Pulmonary artery endothelial cell (primary cell): ENCODE measurements around the gene SRRM2. TPM values are rescaled to one million over a fixed set of nuclear protein-coding genes. Genes with fewer than 3 reads are reported as not detected.
"Not testable (repeated sequence)": the region's sequence is repeated elsewhere in the genome, so short reads cannot be mapped to it uniquely, and the experiment has no call there.

ENCODE experiments used
- DNase-seq: peaks from one replicate; pipeline ENCODE4 v3.0.0-alpha.2; 2011; ENCODE audit warnings: low read depth, low spot score
- total RNA-seq: library from RNA; depleted of rRNA; stranded (reverse); fragments of >200 nt; gene quantifications from 2 replicates; pipeline ENCODE4 v1.2.3, GENCODE V29; 2014

Gene SRRM2
- total RNA-seq, 1 donor from 2014 or later = 38.5 TPM

DNA sequence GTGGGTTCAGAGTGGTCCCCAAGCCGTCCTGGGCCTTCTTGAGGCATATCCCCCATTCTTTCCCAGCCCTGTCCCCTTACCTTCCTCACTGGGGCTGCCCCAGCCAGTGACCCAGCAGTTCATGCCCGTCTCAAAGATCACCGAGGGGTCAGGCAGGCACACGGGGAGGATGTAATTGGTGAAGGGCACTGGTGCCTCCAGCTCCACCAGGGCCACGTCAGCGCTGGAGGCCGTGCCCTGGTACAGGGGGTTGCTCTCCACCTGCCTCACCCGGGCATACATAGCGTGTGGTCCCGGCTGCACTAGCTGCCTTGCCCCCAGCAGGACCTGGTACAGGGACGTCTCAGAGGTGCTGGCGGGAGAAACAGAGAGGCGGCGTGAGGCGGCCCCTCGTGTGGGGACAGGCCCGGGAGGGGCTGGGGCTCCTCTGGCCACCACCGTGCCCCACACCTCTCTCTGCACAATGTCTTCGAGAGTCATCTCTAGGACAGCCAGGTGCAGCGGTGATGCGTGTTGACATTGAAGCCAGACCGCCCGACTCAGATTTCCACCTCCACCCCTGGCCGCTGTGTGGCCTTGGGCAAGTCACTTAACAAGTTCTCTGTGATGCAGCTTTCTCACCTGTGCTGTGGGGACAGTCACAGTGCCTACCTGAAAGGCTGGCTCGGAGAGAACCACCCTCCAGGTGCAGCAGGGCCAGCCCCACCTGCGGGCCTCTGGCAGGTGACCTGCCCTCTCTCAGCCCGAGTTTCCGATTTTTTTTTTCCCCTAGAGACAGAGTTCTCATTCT is 38.3 kb upstream of the SRRM2 start:
- DNase-seq = no peak

DNA sequence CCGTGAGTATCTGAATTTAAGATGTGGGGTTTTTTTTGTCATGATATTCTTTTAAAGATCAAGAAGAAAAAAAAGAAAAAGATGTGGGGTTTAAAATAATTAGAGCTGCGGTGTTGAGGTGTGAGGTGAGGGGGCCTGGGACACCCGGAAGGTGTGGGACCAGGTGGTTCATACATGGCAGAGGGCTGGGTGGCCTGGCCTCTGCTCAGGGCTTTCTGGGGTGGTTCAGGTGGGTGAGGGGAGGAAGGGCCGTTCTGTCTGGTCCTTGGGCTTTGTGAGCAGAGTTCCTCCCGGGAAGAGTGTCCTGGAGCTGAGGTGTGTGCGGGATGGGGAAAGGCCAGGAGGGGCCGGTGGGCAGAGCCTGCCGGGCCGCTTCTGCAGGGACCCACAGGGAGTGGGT is 37.4 kb upstream of the SRRM2 start:
- no peak for DNase-seq

DNA sequence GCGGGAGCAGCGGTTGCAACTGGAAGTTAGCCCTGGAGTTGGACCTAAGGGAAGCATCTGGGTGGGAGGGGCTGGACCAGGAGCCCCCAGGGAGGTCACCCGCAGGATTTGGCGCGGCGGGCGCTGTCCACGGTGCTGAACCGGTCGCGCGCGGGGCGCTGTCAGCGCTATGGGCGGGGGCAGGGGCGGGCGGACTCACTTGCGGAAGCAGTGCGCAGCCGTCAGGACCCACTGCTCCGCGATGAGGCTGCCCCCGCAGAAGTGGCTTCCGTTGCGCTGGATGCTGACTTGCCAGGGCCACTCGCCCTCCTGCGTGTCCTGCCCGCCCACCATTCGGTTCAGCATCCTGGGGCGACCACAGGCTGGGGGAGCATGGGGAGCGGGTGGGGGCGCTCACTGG is 36.9 kb upstream of the SRRM2 start:
- DNase-seq = no peak

DNA sequence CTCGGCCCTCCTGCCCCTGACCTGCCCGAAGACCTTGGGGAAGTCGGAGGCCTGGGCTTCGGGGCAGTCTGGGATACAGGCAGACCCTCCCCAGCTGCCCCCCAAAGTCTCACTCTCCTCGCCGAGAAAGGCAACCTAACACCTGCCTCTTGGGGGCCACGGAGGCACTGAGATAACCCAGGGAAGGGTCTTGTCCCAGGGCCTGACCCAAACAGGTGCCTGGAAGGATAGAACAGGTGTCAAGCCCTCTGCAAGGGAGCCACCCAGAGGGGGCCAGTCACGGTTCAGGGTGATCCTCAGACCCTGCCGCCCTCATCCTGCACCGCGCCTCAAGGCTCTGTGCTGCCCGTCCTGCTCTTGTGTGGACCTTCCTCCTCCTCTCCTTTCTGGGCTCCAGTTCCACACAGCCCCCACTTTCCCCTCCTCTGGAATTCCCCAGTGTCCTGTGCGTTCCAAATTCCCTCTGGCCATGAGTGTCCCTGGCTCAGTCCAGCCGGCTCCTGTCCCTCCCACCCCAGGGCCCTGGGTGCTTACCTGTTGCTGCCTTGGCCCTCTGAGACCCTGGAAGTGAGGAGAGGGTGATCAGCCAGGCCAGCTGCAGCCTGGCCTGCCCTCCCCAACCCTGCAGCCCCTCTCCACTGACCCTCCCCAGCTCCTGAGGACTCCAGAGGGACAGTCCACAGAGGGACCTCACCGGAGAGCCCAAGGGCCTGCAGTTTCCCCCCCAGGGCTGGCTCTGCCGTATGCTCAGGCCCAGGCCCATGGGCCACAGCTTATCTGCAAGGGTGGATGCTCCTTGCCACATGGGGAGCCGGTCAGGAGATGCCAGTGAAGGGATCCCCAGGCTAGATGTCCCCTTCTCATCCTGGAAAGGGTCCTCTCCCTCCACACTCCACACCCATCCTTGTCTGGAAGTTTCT is 36.2 kb upstream of the SRRM2 start:
- DNase-seq = no peak

DNA sequence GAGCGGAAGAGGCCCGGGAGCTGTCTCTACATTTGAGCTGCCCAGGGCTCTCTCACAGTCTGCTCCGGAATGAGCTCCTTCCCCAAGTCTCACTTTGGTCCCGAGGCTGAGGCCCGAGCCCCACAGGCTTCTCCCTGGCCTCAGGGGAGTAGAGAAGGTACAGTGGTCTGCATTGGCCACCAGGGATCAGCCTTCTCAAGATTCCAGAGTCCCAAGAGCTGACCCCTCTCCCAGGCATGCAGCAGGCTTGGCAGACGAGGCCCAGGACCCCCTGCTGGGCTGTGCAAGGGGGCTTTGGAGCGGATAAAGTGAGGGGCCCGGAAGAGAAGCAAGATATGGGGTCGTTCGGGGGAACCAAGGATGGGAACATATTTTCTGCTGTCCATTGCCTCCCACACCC is 35.5 kb upstream of the SRRM2 start:
- DNase-seq = no peak

DNA sequence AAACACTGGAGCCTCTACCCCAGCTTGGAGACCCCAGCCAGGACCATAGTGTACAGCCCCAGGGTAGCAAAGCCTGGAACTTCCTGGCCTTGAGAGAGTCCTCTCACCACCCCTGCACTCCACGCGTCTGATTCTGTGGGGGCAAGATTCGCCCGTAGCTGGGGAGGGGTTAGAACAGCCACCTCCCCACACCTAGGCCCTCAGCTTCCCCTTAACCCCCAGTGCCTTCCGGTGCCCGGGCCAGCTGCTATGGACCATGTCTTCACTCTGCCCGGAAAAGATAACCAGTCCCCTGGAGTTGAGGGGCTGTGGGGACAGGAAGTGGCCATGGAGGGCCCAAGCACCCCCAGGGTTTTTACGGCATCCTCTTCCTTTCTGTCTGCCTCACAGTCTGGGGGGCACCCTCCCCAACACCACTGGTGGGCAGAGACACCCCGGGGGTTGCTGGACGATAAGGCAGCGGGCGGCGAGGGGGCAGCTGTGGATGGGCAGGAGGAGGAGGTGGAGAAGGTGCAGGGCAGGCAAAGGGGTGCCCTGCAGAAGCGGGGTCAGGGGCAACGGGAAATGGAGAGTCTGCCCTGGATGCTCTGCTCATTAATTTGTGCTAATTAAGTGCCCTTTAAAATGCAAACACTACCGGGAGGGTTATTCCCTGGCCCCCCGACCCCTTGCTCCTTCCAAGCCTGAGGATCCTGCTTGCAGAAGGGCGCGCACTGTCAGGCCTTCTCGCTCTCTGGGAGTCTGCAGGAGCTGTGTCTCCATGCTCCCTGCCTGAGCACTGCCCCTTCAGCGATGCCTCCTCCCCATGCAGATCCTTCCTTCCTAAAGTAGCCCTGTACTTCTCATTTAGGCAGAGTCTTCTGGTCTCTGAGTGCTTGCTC is 34.8 kb upstream of the SRRM2 start:
- no peak for DNase-seq

DNA sequence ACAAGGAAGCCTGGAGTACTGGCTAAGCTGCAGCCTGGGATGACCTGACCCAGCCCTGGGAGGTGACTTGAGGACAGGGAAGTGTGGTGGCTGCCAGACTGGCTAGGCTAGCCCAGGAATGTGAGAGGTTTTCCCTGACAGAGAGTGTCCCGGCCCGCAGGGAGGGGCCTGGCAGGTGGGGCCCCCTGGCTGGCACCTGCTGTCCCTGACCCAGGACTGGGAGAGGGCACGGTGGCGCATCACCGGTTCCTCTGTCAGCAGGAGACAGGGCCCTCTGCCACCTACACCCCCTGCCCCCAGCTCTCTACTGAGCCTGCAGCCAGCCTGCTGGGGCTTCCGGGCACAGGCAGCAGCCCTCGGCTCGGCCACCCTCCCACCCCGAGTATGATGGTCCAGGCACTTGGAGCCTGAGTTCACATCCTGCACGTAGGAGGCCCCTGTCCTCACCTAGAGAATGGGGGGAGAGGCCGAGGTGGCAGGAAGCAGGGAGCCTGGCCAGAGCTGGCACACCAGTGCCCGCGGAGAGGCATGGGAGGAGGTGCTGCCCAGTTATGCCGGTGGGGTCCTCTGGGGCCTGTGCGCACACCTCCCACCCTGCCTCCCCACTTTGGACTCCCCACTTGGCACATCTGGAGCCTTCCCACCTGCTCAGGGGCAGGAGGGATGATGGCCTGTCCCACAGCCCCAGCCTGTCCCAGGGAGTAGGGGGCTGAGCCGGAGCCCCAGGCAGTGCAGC is 32.9 kb upstream of the SRRM2 start:
- DNase-seq = no peak

DNA sequence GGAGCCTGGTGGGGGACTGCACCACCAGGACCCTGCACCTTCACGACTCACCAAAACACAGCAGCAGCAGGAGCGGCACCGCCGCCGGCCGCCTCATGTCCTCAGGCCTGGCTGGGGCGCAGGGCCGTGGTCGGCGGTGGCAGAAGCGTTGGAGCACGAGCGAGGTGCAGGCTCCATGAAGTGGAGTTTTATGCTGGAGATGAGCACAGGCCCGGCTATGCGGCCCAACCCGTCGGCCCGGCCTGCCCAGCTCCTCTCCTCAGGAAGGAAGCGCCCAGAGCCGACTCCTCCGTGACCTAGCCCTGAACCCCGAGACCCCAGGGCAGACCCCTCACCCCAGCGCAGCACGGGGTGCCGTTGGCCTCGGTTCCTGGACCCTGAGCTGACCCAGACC is 32.4 kb upstream of the SRRM2 start, which contains the start of gene PRSS27:
Gene PRSS27, minus strand, starts transcription at position 161 of the 394 bp plus-strand sequence. Its CDS starts 64 bp downstream, at position 97.
- no peak for DNase-seq

DNA sequence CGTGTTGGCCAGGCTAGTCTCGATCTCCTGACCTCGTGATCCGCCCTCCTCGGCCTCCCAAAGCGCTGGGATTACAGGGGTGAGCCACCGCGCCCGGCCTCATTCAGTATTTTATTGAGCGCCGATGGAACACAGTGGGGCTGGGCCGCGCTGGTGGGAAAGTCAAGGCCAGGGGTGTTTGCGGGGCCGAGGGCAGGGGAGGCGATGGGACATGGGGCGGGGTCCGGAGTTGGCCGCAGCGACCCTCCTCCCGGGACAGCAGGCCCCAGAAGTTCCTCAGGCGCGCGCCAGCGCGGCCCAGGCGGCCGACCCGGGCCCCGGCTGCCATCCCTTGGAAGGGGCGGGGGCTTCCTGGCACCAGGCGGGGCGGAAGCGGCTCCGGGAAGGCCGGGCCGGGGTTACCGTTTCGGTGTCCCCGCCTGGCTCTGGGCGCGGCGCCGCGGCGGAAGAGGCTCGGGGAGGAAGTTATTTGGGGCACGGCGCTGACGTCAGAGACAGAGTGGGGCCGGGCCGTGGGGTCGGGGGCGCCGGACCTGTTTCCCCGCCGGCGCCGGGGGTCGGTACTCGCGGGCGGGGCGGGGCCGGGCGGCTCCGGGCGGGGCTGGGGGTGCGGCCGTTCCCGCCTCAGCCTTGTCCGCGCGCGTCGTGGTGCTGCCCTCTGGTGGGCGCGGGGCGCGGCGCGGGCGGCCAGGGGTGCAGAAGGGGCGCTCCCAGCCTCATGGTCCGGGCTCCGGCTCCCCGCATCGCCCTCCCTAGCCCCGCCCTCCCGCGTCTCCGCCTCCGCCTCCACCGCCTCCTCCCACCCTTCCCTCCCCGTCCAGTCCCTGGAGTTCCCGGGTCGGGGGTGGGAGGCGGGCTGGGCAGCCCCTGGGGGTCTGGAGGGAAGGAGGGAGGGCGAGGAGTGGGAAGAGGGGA is 31.5 kb upstream of the SRRM2 start:
- peak; percentile 30 for DNase-seq

DNA sequence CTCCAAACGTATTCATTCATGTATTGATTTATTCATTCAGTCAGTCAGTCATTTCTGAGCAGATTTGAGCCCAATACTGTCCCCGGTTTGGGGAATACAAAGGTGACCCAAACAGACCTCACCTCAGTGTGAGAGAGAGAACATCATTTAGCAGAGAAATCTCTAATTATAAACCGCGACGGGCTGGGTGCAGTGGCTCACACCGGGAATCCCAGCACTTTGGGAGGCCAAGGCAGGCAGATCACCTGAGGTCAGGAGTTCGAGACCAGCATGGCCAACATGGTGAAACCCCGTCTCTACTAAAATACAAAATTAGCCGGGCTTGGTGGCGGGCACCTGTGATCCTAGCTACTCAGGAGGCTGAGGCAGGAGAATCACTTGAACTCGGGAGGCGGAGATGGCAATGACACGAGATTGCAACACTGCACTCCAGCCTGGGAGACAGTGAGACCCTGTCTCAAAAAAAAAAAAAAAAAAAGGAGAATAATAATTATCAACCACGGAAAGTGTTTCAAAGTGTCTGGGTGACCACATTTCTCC is 30.7 kb upstream of the SRRM2 start:
- not testable (repeated sequence) for DNase-seq

DNA sequence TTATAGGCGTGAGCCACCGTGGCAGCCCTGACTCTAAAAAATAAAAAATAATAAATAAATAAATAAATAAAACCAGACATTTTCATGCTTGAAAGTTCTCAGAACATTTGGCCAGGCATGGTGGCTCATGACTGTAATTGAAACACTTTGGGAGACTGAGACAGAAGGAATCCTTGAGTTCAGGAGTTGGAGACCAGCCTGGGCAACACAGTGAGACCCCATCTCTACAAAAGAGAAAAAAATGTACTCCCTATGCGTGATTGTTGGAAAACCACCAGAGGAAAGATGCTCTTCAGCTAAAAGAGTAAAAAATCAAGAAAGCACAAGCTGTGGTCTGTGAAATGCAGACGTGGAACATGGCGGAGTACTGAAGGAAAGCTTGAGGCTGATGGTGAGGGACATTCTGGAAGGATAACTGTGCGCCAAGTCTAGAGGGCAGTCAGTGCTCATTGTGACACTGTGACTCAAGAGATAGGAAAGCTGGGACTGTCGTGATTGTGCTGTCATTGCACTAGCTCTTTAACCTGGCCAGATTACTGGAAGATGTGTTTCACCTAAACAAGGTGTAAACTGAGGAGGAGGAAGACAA is 28.3 kb upstream of the SRRM2 start:
- DNase-seq = no peak

DNA sequence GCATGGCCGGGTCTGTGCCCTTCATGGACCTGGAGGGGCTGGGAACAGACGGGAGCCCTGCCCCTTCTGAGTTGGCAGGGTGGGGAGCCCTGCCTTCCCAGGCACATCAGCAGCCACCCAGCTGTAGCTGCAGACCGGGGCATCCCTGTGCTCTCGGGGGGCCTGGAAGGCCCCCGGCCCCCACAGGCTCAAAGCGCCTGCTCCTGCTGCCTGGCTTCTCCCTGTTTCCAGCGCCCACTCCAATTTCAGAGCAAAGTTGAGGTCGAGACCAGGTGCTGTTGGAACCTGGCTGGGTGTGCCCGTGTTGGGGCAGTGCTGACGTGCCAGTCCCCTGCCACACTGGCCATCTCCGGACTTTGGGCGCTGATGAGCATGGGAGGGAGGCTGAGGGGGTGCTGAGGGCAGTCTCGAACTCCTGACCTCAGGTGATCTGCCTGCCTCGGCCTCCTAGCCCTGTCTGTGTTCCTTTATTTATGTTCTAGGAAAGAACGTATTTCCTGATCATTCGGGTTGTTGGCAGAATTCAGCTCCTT is 27.6 kb upstream of the SRRM2 start:
- DNase-seq = no peak

DNA sequence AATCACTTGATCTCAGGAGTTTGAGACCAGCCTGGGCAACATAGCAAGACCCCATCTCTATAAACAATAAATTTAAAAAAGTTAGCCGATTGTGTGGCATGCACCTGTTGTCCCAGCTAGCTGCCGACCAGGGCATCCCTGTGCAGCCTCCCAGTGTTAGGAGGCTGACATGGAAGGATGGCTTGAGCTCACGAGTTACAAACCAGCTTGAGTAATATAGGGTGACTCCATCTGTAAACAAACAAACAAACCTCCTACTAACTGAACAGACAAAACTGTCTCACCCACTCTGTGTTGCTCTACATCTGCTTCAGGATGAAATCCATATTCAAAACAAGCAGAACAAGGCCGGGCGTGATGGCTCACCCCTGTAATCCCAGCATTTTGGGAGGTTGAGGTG is 25.5 kb upstream of the SRRM2 start:
- DNase-seq = no peak

DNA sequence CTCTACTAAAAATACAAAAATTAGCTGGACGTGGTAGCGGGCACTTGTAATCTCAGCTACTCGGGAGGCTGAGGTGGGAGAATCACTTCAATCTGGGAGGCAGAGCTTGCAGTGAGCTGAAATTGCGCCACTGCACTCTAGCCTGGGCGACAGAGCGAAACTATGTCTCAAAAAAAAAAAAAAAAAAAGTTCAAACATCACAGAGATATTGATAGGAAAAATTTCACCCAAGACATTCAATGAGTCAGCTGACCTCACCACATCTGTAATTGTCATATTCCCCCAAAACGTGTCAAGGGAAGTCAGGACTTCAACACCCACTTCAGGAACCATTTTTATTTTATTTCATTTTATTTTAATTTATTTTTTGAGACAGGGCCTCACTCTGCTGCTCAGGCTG is 24.4 kb upstream of the SRRM2 start:
- DNase-seq = no peak

DNA sequence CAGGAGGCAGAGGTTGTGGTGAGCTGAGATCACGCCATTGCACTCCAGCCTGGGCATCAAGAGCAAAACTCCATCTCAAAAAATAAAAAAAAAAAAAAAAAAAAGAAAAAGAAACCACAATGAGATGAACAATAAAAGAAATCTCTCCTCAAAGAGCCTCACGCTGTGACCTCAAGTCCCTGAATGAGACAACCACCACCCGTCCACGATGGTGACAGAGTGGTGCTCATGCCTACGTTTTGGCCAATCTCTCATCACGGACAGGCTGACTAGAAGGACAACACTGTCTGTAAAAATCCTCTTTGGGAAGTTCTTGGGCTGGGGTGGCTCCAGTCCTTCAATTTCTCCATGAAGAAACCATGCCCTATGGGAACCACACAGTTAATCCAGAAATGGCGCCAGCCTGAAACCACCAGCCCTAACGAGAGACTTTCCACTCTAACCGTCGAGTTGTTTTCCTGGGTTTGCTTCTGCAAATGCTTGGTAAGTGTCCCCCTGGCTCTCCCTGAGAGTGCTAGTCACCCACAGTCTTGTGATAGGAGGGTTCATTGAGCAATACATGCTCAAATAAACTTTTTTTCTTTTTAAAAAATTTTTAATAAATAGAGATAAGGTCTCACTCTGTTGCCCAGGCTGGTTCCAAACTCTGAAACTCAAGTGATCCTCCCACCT is 17.5 kb upstream of the SRRM2 start:
- no peak for DNase-seq

DNA sequence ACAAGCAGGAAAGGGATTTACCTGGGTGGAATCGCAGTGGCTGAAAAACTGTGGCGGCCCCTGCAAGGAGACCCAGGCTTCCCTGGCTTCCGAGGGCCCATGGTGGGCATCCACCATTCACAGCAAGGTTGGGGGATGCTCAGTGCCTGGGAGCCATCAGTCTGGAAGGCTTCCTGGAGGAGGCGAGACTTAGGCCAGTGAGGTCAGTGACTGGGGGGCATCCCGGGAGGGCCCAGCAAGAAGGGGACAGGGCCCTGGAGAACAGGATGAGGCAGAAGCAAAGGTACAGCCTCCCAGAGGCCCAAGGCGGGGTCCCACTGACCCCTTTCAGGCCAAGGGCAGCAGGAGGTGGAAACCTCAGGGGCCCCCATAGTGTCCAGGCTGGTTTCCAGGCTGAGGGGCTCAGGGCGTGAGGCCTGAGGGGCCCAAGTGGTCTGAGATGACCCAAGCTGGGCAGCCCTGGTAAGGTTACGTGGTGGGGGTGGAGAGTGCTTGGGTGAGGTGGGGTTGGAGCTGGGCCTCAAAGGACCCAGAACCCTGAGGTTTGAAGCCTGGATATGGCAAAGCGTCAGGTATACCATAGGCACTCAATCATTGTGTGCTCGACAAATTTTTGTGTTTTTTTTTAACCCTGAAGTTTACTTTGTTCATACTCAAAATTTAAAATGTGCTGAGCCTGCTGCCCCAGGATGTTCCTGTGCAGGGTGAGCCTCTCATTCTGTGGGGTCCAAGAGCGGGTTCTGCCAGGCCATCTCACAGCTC is 15.8 kb upstream of the SRRM2 start:
- DNase-seq = no peak

DNA sequence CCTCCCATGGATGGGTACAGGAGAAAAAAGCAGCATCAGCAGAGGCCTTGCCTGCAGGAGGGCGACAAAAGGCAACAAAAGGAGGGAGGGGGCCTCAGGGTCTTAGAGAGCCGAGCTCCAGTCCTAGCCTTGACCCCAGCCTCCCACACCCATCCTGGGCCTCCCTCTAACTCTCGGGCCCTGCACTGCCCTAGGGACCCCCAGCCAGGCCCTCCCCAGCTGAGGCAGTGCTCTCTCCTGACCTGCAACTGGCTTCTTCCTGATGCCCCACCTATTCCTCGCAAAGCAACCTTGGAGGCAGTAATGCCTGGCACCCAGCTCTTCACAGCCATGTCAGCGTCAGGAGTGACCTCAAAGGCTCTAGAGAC is 15.2 kb upstream of the SRRM2 start:
- no peak for DNase-seq
